Activated naive CD4-positive, alpha-beta T cell treated with anti-CD3 and anti-CD28 coated beads, Interleukin-2, amount 50 U/mL, for 24 hours (primary cell): ENCODE results near the gene LONRF2.
"Not testable (repeated sequence)": the region's sequence is repeated elsewhere in the genome, so short reads cannot be mapped to it uniquely, and the experiment has no call there.

Experiments used
- H3K27ac Mint-ChIP-seq: one replicate; pipeline ENCODE4 v1.8.0; 2021; ENCODE audit warnings: mild to moderate bottlenecking, mixed read lengths
- H3K27me3 Mint-ChIP-seq: one replicate; pipeline ENCODE4 v1.8.0; 2021; ENCODE audit warnings: mixed read lengths
- H3K36me3 Mint-ChIP-seq: one replicate; pipeline ENCODE4 v1.8.0; 2021; ENCODE audit warnings: mixed read lengths
- H3K4me1 Mint-ChIP-seq: one replicate; pipeline ENCODE4 v1.8.0; 2021; ENCODE audit warnings: mixed read lengths
- H3K4me3 Mint-ChIP-seq: one replicate; pipeline ENCODE4 v1.8.0; 2021; ENCODE audit warnings: mild to moderate bottlenecking, mixed read lengths
- H3K9me3 Mint-ChIP-seq: one replicate; pipeline ENCODE4 v1.8.0; 2021; ENCODE audit warnings: mixed read lengths

The LONRF2 gene

DNA sequence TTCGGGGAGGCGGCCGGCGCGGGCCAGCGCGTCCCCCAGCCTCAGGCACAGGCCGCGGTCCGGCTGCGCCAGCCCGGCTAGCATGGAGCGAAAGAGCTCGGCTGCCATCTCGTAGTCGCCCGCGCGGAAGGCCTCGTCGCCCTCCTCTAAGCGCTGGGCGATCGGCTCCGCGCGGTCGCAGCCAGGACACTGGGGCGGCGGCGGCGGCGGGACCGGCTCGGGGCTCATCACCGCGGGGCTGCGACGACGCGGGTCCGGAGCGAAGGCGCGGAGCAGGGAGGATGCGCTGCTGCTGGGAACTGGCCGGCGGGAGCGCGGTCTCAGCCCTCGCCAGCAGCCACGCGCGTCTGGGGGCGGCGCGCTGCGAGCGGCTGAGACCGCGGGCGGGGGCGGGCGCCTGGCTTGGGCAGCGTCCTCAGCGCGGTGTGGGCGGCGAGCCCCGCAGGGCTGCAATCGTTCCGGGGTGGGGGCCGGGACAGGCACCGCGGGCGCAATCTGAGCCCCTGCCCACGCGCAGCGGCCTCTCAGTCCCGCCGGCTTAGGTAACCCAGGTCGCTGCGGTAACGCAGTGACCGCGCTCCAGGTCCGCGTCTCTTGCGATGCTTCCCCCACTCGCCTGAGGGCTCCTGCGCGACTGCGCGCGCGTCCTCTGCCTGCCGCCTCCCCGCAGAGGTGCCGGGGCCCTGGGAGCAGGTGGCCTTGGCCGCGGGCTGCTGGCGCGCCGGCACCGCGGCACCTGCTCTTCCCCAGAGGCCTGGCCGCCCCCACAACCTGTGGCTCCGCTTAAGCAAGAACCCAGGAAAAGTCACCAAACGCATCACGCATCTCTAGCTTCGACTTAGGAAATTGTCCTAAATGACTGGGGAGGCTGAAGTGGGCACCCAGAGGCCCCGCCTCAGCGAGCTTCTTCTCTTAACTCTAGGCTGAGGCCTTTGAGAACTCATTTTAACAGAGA, at the start of gene LONRF2:
LONRF2 (minus strand) TSS at position 636 of the 955 bp plus-strand sequence; CDS start at position 228, 408 bp downstream.
- H3K27me3 Mint-ChIP-seq = peaks cover 46% of the 10 kb centered on the region
- no peak within 1 kb of the TSS for H3K27ac Mint-ChIP-seq
- peaks cover 3% of the 10 kb centered on the region for H3K36me3 Mint-ChIP-seq
- peak within 1 kb of the TSS; percentile 55 for H3K4me3 Mint-ChIP-seq
- H3K9me3 Mint-ChIP-seq = peaks cover 11% of the 10 kb centered on the region
- H3K4me1 Mint-ChIP-seq = peaks cover 3% of the 10 kb centered on the region

DNA sequence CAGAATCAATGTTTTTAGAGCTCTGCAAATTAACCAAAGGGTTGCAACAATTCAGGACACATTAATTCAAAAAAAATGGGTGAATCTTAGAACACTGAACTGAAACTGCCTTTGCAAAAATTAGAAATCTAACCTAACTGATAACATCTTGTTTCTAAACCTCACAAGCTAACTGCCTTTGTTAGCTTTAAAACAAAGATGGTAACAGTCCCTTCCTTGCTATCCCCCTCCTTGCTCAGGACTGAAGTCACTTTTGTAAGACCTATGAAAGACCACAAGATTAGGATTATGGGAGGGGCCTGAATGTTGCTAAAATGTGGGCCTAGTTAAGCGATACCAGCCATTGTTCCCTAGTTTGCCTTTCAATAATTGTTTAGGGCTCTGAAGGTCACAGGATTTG, 44.9 kb upstream of the LONRF2 start:
- Mint-ChIP-seq H3K27ac (no peak overlapping the region), H3K9me3 (peaks cover 27% of the 10 kb centered on the region), H3K27me3 (peaks cover 17% of the 10 kb centered on the region), H3K4me3 (no peak overlapping the region), H3K4me1 (no peaks in the 10 kb centered on the region), H3K36me3 (peaks cover 7% of the 10 kb centered on the region)

DNA sequence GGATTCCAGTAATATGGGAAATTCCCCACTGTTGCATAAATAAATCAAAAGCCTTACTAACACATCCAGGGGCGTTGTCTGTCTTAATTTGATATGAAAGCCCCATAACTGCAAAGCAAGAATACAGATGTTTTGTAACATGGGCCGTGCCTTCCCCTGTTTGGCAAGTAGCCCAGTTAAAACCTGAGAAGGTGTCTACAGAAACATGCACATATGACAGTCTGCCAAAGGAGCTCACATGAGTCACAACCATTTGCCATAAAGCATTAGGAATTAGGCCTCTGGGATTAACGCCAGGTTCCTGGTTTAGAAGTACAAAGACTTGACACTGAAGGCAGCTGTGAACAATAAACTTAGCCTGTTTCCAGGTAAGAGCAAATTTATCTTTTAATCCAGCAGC, 43.1 kb upstream of the LONRF2 start:
- H3K9me3 Mint-ChIP-seq = peaks cover 15% of the 10 kb centered on the region
- H3K4me1 Mint-ChIP-seq = no peaks in the 10 kb centered on the region
- peaks cover 14% of the 10 kb centered on the region for H3K27me3 Mint-ChIP-seq
- no peak overlapping the region for H3K4me3 Mint-ChIP-seq
- peaks cover 2% of the 10 kb centered on the region for H3K36me3 Mint-ChIP-seq
- H3K27ac Mint-ChIP-seq = no peak overlapping the region

DNA sequence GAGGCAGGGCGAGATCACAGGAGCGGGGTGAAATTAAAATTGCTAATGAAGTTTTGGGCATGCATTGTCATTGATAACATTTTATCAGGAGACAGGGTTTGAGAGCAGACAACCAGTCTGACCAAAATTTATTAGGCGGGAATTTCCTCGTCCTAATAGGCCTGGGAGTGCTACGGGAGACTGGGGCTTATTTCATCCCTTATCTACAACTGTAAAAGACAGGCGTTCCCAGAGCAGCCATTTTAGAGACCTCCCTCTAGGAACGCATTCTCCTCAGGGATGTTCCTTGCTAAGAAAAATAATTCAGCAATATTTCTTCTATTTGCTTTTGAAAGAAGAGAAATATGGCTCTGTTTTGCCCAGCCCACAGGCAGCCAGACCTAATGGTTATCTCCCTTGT, 40.0 kb upstream of the LONRF2 start:
- not testable (repeated sequence) for H3K4me3 Mint-ChIP-seq, H3K36me3 Mint-ChIP-seq, H3K4me1 Mint-ChIP-seq, H3K27ac Mint-ChIP-seq, H3K27me3 Mint-ChIP-seq
- peaks cover 14% of the 10 kb centered on the region for H3K9me3 Mint-ChIP-seq

DNA sequence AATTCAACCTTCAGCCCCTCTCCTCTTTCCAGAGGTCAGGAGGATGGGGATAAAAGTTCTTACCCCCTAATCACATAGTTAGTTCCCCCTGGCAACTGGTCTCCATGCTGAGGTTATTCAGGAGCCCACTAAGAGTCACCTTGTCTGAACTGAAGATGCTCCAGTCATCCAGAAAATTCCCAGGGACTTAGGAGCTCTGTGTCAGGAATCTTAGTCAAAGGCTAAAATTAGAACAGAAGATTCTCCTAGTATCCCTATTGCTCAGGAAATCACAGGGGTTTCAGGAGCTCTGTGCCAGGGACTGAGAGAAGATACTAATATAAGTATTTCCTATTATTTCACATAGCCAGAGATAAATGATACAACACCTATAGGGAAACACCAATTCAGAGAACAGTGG, 37.3 kb upstream of the LONRF2 start:
- Mint-ChIP-seq H3K4me3 (no peak overlapping the region), H3K4me1 (no peaks in the 10 kb centered on the region), H3K36me3 (peaks cover 4% of the 10 kb centered on the region), H3K27me3 (peaks cover 12% of the 10 kb centered on the region), H3K9me3 (peaks cover 19% of the 10 kb centered on the region), H3K27ac (no peak overlapping the region)

DNA sequence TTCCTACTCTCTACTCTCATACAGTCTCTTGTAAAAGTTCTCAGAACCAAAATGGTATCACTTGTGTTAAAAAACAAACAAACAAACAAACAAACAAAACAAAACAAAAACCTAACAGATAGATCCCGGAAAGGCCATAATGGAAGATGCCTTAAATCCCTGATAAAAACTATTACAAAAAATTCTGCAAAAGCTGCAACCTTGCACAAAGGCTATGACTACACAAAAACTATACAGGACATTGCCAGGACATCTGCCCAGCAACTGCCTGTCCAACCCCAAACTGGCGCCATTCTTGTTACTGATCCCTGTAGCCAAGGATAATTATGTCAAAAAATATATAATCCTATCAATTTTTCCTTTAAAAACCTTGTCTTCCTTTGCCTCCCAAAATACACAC, 36.3 kb upstream of the LONRF2 start:
- H3K27ac Mint-ChIP-seq = no peak overlapping the region
- H3K4me3 Mint-ChIP-seq = no peak overlapping the region
- H3K36me3 Mint-ChIP-seq = peaks cover 4% of the 10 kb centered on the region
- H3K4me1 Mint-ChIP-seq = no peaks in the 10 kb centered on the region
- H3K9me3 Mint-ChIP-seq = peaks cover 19% of the 10 kb centered on the region
- peaks cover 11% of the 10 kb centered on the region for H3K27me3 Mint-ChIP-seq

DNA sequence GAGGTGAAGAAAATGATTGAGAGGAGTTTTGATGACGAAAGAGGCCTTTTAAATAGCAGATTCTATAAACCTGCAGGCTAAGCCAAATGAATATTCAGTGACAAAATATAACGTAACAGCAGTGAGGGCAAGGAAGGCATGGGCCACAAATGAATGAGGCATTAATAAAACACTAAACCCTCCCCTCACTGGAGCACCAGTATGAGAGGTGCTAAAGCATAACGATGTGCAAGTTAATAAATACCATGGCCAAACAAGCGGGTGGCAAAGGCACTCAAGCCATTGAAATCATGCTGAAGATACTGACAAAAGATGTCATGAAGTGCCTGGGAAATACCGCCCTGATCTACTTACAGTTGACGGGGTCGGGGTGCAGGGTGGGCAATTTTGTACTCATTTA, 30.2 kb upstream of the LONRF2 start:
- H3K27ac Mint-ChIP-seq = no peak overlapping the region
- peaks cover 2% of the 10 kb centered on the region for H3K36me3 Mint-ChIP-seq
- H3K27me3 Mint-ChIP-seq = peaks cover 24% of the 10 kb centered on the region

DNA sequence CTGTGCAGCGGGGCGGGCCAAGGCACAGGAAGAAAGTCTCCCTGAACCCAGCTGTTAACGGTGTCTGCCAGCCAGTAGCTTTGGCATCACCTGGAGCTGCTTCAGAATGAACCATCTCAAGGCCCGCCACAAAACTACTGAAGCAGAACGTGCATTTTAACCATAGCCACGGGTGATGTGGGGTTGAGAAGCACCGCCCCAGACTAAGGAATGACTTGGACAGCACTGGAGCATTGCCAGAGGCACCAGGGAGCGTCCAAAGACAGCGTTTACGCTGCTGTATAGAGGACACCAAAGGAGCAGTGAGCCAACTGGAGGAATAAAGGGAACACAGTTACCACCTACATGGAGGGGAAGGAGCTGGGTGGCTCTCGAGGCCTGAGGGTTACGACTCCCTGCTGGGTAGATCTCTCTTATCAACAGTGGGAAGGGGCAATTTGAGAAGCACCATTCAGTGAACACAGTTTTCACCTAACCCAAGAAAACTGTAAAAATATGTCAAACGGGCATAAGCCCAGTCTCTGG, 28.4 kb upstream of the LONRF2 start:
- no peak overlapping the region for H3K27ac Mint-ChIP-seq
- no peak overlapping the region for H3K4me3 Mint-ChIP-seq
- H3K9me3 Mint-ChIP-seq = no peaks in the 10 kb centered on the region
- H3K4me1 Mint-ChIP-seq = no peaks in the 10 kb centered on the region
- no peaks in the 10 kb centered on the region for H3K36me3 Mint-ChIP-seq
- peaks cover 19% of the 10 kb centered on the region for H3K27me3 Mint-ChIP-seq

More for the DNA sequence above, 30.2 kb upstream of the LONRF2 start:
- H3K4me3 Mint-ChIP-seq = no peak overlapping the region
- no peaks in the 10 kb centered on the region for H3K4me1 Mint-ChIP-seq
- peaks cover 5% of the 10 kb centered on the region for H3K9me3 Mint-ChIP-seq

DNA sequence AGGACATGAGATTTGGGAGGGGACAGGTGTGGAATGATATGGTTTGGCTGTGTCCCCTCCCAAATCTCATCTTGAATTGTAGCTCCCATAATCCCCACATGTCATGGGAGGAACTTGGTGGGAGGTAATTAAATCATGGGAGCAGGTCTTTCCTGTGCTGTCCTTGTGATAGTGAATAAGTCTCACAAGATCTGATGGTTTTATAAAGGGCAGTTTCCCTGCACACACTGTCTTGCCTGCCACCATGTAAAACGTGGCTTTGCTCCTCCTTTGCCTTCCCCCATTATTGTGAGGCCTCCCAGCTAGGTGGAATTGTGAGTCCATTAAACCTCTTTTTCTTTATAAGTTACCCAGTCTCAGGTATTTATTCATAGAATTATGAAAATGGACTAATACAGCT, 22.8 kb upstream of the LONRF2 start:
- H3K4me1 Mint-ChIP-seq, H3K9me3 Mint-ChIP-seq, H3K4me3 Mint-ChIP-seq, H3K36me3 Mint-ChIP-seq: not testable (repeated sequence)
- peaks cover 19% of the 10 kb centered on the region for H3K27me3 Mint-ChIP-seq
- H3K27ac Mint-ChIP-seq = peak overlapping the region; percentile 2

DNA sequence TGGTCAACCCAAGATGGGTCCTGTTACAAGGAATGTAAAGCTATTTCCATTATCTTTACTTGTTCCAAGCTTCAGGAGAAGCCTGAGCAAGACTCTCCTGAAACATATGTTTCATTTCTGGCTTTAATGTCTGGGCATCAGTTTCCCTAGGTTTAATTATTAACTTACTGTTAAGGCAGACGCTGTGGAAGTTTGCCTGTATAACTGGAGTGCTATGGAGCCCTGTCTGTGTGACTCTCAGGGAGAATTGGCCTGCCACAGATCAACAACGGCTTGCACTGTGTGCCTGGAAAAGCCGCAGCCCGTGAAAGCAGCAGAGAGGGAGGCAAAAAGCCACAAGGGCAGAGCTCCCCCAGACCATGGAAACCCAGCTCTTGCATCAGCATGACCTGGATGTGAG, 22.1 kb upstream of the LONRF2 start:
- H3K27ac Mint-ChIP-seq = no peak overlapping the region
- H3K27me3 Mint-ChIP-seq = peaks cover 21% of the 10 kb centered on the region
- H3K36me3 Mint-ChIP-seq = no peaks in the 10 kb centered on the region
- H3K4me3 Mint-ChIP-seq = no peak overlapping the region
- no peaks in the 10 kb centered on the region for H3K4me1 Mint-ChIP-seq
- no peaks in the 10 kb centered on the region for H3K9me3 Mint-ChIP-seq

DNA sequence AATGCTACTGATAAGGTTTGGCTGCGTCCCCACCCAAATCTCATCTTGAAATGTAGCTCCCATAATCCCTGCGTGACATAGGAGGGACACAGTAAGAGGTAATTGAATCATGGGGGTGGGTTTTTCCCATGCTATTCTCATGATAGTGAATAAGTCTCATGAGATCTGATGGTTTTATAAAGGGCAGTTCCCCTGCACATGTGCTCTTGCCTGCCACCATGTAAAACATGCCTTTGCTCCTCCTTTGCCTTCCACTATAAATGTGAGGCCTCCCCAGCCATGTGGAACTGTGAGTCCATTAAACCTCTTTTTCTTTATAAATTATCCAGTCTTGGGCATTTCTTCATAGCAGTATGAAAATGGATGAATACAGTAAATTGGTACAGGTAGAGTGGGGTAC, 20.2 kb upstream of the LONRF2 start:
- H3K27ac Mint-ChIP-seq, H3K4me1 Mint-ChIP-seq, H3K36me3 Mint-ChIP-seq, H3K4me3 Mint-ChIP-seq, H3K9me3 Mint-ChIP-seq: not testable (repeated sequence)
- H3K27me3 Mint-ChIP-seq = peaks cover 14% of the 10 kb centered on the region

DNA sequence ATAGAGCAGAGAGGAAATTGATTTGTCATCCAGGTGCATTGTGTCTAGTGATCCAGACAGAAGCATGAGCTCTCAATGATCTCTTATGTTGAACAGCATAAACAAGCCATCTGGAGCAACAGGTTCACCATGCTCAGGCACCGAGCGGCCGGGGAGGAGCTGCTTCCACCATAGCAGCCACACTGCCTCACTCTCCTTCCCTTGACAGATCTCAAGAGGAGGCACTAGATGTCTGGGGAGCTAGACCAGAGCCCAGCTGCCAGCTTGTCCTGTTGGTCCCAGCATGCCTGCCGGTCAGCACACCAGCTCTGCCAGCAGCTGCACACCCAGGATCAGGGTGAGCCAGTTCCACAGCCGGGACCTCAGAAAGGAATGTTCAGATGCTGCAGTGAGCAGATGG, 17.5 kb upstream of the LONRF2 start:
- H3K9me3 Mint-ChIP-seq = no peaks in the 10 kb centered on the region
- peaks cover 14% of the 10 kb centered on the region for H3K27me3 Mint-ChIP-seq
- H3K36me3 Mint-ChIP-seq = no peaks in the 10 kb centered on the region
- H3K4me3 Mint-ChIP-seq = no peak overlapping the region
- H3K27ac Mint-ChIP-seq = no peak overlapping the region
- H3K4me1 Mint-ChIP-seq = no peaks in the 10 kb centered on the region

DNA sequence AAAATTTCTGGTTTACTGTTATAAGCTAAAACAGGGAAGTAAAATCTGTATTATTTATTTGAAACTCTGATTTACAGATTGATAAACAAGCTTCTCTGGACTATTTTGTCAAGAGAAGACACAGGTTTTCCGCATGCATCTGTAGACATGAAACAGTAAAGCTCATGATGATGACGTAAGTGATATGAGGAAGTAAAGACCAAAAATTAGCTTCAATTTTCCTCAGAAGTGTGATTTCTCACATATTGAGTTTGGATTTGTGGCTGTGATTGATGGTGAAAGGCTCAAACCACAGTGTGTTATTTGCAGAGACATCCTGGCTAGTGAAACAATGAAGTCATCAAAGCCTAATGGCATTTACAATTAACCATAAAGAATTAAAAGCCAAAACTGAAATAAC, 12.6 kb upstream of the LONRF2 start:
- Mint-ChIP-seq H3K36me3 (no peaks in the 10 kb centered on the region), H3K9me3 (peaks cover 6% of the 10 kb centered on the region), H3K27me3 (peaks cover 19% of the 10 kb centered on the region), H3K4me3 (no peak overlapping the region), H3K4me1 (no peaks in the 10 kb centered on the region), H3K27ac (no peak overlapping the region)

DNA sequence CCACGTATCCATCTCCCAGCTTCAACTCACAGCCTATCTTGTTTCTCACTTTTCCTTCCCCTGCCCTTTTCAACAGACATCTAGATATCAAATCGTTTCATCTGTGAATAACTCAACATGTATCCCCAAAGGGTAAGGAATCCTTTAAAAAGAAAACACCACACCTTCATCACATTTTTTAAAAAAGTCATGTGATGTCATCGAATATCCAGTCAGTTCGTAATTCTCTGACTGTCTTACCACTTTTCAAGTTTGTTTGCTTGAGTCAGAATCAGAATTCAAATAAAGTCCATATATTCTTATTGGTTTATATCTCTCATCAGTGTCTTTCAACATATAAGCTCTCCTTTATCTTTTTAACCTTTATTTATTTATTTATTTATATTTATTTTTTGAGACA, 5.4 kb upstream of the LONRF2 start:
- H3K27me3 Mint-ChIP-seq = peaks cover 30% of the 10 kb centered on the region
- no peaks in the 10 kb centered on the region for H3K9me3 Mint-ChIP-seq
- H3K4me3 Mint-ChIP-seq = no peak overlapping the region
- H3K36me3 Mint-ChIP-seq = no peaks in the 10 kb centered on the region
- H3K4me1 Mint-ChIP-seq = no peaks in the 10 kb centered on the region
- H3K27ac Mint-ChIP-seq = no peak overlapping the region

DNA sequence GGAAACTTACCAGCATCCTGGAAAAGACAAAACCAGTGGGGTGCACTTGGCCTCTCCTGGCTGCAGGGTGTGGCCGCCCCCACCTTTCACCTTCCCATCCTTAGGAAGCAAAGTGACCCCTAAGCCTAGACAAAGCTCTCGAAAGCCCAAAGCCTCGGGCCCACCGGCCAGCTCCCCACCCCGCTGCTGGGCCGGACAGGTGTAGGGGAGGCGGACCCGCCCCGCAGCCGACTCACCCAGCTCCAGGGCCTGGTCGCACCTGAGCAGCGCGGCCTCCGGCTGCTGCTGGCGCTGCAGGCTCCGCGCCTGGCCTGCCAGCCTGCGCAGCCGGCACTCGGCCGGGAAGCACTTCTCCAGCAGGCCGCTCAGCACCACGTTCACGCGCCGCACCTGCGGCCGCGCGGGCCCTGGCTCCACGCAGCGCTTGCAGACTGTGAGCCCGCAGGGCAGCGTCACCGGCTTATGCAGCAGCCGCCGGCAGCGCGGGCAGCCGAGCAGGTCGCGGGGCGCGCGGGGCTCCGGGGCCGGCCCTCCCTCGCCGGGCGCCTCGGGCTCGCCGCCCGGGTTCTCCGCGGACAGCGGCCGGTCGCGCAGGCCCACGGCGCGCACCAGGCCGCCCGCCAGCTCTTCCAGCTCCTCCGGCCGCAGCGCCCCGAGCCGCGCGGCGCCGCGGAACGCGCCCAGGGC, 979 bp downstream of the LONRF2 start:
- Mint-ChIP-seq H3K4me1 (peaks cover 3% of the 10 kb centered on the region), H3K27me3 (peaks cover 50% of the 10 kb centered on the region), H3K4me3 (peak overlapping the region; percentile 66), H3K27ac (no peak overlapping the region), H3K36me3 (peaks cover 6% of the 10 kb centered on the region), H3K9me3 (peaks cover 18% of the 10 kb centered on the region)

DNA sequence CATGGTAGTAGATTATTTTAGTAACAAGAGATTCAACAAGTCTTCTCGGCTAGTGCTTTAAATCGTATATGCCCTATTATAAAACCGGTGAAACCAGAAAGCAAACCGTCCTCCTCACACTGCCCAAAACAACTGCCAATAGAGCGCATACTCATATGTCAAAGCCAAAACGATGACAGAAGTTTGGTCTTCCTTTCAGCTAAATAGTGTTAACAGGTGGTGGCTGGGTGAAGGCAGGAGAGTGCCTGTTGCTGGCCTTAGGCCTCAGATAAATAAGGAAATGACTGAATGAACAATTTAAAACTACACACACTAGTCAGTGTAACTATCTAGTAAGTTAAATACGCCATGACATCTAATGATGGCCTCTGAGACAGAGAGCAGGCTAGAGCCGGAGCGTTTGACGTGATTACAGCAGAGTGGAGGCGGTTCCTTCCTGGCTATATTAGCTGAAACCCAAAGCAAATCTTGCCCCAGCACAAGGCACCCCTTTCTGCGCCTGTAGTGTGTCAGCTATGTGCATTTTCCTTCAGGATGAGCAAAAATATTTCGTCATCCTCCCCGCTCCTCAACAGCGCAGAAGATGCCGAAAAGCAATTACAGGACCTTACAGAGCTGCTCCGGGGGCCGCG, 1.6 kb downstream of the LONRF2 start:
- Mint-ChIP-seq H3K27me3 (peaks cover 51% of the 10 kb centered on the region), H3K27ac (no peak overlapping the region), H3K4me3 (peak overlapping the region; percentile 66), H3K36me3 (peaks cover 6% of the 10 kb centered on the region), H3K9me3 (peaks cover 18% of the 10 kb centered on the region), H3K4me1 (peaks cover 3% of the 10 kb centered on the region)
